K562 (cell line): Measurements from ENCODE around the gene SPRTN. TPM values are rescaled to one million over a fixed set of nuclear protein-coding genes. Genes with fewer than 3 reads are reported as not detected.

Experiments used
- CBX3 ChIP-seq, 2 experiments: IDR thresholded peaks; 1 replicate in 1 of 2; 2 replicates in 1 of 2; pipeline ENCODE4 v1.6.1; 2012; ENCODE audit warnings: inconsistent platforms in 2 of 2, low read length in 2 of 2, borderline replicate concordance in 1 of 2, control low read depth in 1 of 2
- DACH1 ChIP-seq: fragments of 450-650 bp; IDR thresholded peaks from 2 replicates; pipeline ENCODE4 v1.6.1; 2018; ENCODE audit not compliant: partially characterized antibody
- ESRRB ChIP-seq: fragments of 250-450 bp; sonication (Bioruptor Pico); IDR thresholded peaks from 2 replicates; pipeline ENCODE4 v1.5.0; 2020; ENCODE audit warnings: mild to moderate bottlenecking, moderate library complexity, borderline replicate concordance
- ETS2 ChIP-seq: IDR thresholded peaks from 2 replicates; pipeline ENCODE4 v1.6.1; 2016; ENCODE audit warnings: borderline replicate concordance, missing genetic modification characterization, mild to moderate bottlenecking, moderate library complexity, missing compliant biosample characterization; ENCODE audit not compliant: poor library complexity, severe bottlenecking
- ETV1 ChIP-seq: fragments of 450-650 bp; conservative IDR thresholded peaks from 2 replicates; pipeline ENCODE4 v1.6.1; 2016; ENCODE audit warnings: missing genetic modification characterization, control low read depth, low read depth, missing compliant biosample characterization
- FOXK2 ChIP-seq, 2 experiments: fragments of 450-650 bp; IDR thresholded peaks in 1 of 2; conservative IDR thresholded peaks in 1 of 2; 2 replicates each; pipeline ENCODE4 v1.6.1; 2016; ENCODE audit warnings: low read depth in 2 of 2, mild to moderate bottlenecking in 1 of 2
- GATA2 ChIP-seq: sonication (generic); formaldehyde crosslinking; IDR thresholded peaks from 2 replicates; pipeline ENCODE4 v1.4.0; 2020; ENCODE audit warnings: mild to moderate bottlenecking, missing genetic modification reagents
- GTF2E2 ChIP-seq: fragments of 200-800 bp; sonication (Bioruptor generic); IDR thresholded peaks from 2 replicates; pipeline ENCODE4 v1.6.1; 2016; ENCODE audit warnings: missing genetic modification characterization, missing compliant biosample characterization
- GTF2F1 ChIP-seq: IDR thresholded peaks from 2 replicates; pipeline ENCODE4 v1.6.1; 2011; ENCODE audit warnings: low read depth, low read length, improper control_type of control experiment
- HDAC6 ChIP-seq: IDR thresholded peaks from 2 replicates; pipeline ENCODE4 v1.6.1; 2012; ENCODE audit warnings: low read depth, mild to moderate bottlenecking, control low read depth, inconsistent platforms, low read length, moderate library complexity
- HMGN3 ChIP-seq: IDR thresholded peaks from 2 replicates; pipeline ENCODE4 v1.6.1; 2011; ENCODE audit warnings: borderline replicate concordance, low read depth, mild to moderate bottlenecking, mixed read lengths, low read length; ENCODE audit not compliant: insufficient read length; ENCODE audit errors: extremely low read depth
- JUN ChIP-seq, 2 experiments: sonication (generic) in 1 of 2; formaldehyde crosslinking in 1 of 2; IDR thresholded peaks; 2 replicates each; pipeline versions ENCODE4 v1.6.1 to v1.8.0; 2012 to 2022; ENCODE audit warnings: borderline replicate concordance in 2 of 2, mild to moderate bottlenecking in 2 of 2, improper control_type of control experiment in 1 of 2, low read depth in 1 of 2, low read length in 1 of 2, missing genetic modification reagents in 1 of 2
- KDM1A ChIP-seq, 2 experiments: fragments of 450-650 bp; IDR thresholded peaks; 2 replicates each; pipeline ENCODE4 v1.6.1; 2016; ENCODE audit warnings: mild to moderate bottlenecking in 2 of 2
- MED1 ChIP-seq: sonication (generic); formaldehyde crosslinking; IDR thresholded peaks from 2 replicates; pipeline ENCODE4 v1.8.1; 2023; ENCODE audit warnings: missing genetic modification reagents, borderline replicate concordance
- MLLT1 ChIP-seq, 2 experiments: fragments of 450-650 bp; IDR thresholded peaks; 2 replicates each; pipeline ENCODE4 v1.6.1; 2016
- NCOA1 ChIP-seq: fragments of 450-650 bp; IDR thresholded peaks from 2 replicates; pipeline ENCODE4 v1.6.1; 2016; ENCODE audit warnings: low read depth
- NR1H2 ChIP-seq: sonication (generic); formaldehyde crosslinking; IDR thresholded peaks from 2 replicates; pipeline ENCODE4 v1.4.0; 2020; ENCODE audit warnings: mild to moderate bottlenecking, missing genetic modification reagents
- RBM39 ChIP-seq: fragments of 200-400 bp; formaldehyde crosslinking; optimal IDR thresholded peaks from 2 replicates; pipeline ENCODE3; 2018; ENCODE audit warnings: low read depth, low read length
- SLC30A9 ChIP-seq: fragments of 250-450 bp; sonication (Bioruptor Pico); IDR thresholded peaks from 2 replicates; pipeline ENCODE4 v1.8.0; 2022; ENCODE audit warnings: mild to moderate bottlenecking, moderate library complexity
- SMARCC2 ChIP-seq: fragments of 450-650 bp; IDR thresholded peaks from 2 replicates; pipeline ENCODE4 v1.6.1; 2017; ENCODE audit warnings: antibody characterized with exemption, moderate library complexity, mild to moderate bottlenecking, low read depth
- SRSF3 ChIP-seq: fragments of 200-400 bp; formaldehyde crosslinking; IDR thresholded peaks from 2 replicates; pipeline ENCODE4 v1.6.1; 2016; ENCODE audit warnings: mild to moderate bottlenecking, low read length, moderate library complexity; ENCODE audit not compliant: insufficient read depth
- TAL1 ChIP-seq: fragments of 450-650 bp; IDR thresholded peaks from 2 replicates; pipeline ENCODE4 v1.6.1; 2016; ENCODE audit warnings: mild to moderate bottlenecking
- TGIF2 ChIP-seq: sonication (generic); formaldehyde crosslinking; IDR thresholded peaks from 2 replicates; pipeline ENCODE4 v1.8.1; 2022; ENCODE audit warnings: mild to moderate bottlenecking, missing genetic modification reagents, moderate library complexity
- ZBTB26 ChIP-seq: fragments of 450-650 bp; formaldehyde crosslinking; IDR thresholded peaks from 2 replicates; pipeline ENCODE4 v1.4.0; 2022; ENCODE audit warnings: missing genetic modification characterization
- ZKSCAN8 ChIP-seq: fragments of 200-800 bp; sonication (Bioruptor generic); IDR thresholded peaks from 2 replicates; pipeline ENCODE4 v1.6.1; 2016; ENCODE audit warnings: missing genetic modification characterization, missing compliant biosample characterization
- ZNF311 ChIP-seq: fragments of 250-450 bp; sonication (Bioruptor Pico); IDR thresholded peaks from 2 replicates; pipeline ENCODE4 v1.4.0; 2020; ENCODE audit warnings: mild to moderate bottlenecking, moderate library complexity
- ZNF766 ChIP-seq: fragments of 200-800 bp; sonication (Bioruptor generic); conservative IDR thresholded peaks from 2 replicates; pipeline ENCODE4 v1.6.1; 2016; ENCODE audit warnings: missing genetic modification characterization, missing compliant biosample characterization
- polyA plus RNA-seq, 8 experiments: library from polyadenylated mRNA; depleted of rRNA in 4 of 8; stranded (reverse) in 5 of 8; unstranded in 3 of 8; fragments of >200 nt; fragmentation: Nextera tagmentation in 2 of 8; fragmentation: Illumina TruSeq in 1 of 8; extraction: Ambion mirVana in 2 of 8; extraction: Trizol in 1 of 8; gene quantifications; 2 replicates each; pipeline versions ENCODE4 v1.2.1 to v1.2.3, GENCODE V29; 2011 to 2014; ENCODE audit warnings: inconsistent platforms in 1 of 8, missing spikeins in 1 of 8
- total RNA-seq, 7 experiments: library from RNA; depleted of rRNA in 6 of 7; stranded (reverse); fragments of >200 nt in 6 of 7; fragmentation: Illumina TruSeq in 2 of 7; extraction: Trizol in 2 of 7; gene quantifications; 2 replicates each; pipeline versions ENCODE4 v1.2.1 to v1.2.3, GENCODE V29; 2011 to 2021; ENCODE audit warnings: low replicate concordance in 1 of 7

SPRTN gene
- total and polyA plus RNA-seq, 9 of the 15 experiments (the other 6 are each of a cell fraction or from before 2014, with no cell fraction given): 8.1 to 32.5 (median 21.2) TPM

- TF ChIP-seq ZNF766 (CRISPR knock-in tag) (no peak), GTF2E2 (tag) (peak; percentile 24; the same call in 1 of the 2 replicates), HMGN3 (no peak), RBM39 (no peak), CBX3 (IDR thresholded peaks at IDR 0.05; ENCODE audit: borderline replicate concordance in 1 of 2, low read length in 2 of 2) (0 out of 3 replicates have a peak, but pooled peaks of 1 of the 2 experiments have one; percentile 44), NCOA1 (no peak), JUN (IDR thresholded peaks at IDR 0.05; ENCODE audit: borderline replicate concordance, low read depth, low read length) (no peak), JUN (CRISPR knock-in tag; IDR thresholded peaks at IDR 0.05; ENCODE audit: borderline replicate concordance) (peak; percentile 91), MLLT1 (IDR thresholded peaks at IDR 0.05) (peak in 1 of 2 experiments; percentile 69; a peak in 1 of 4 replicates), DACH1 (no peak), ETV1 (tag) (no peak), FOXK2 (conservative IDR thresholded peaks at IDR 0.05 in 1 of 2, IDR thresholded peaks at IDR 0.05 in 1 of 2; ENCODE audit: low read depth in 2 of 2) (peak; percentile 82 to 93), SRSF3 (no peak), SMARCC2 (no peak), KDM1A (IDR thresholded peaks at IDR 0.05) (no peak), ZNF311 (CRISPR knock-in tag) (no peak), GATA2 (no peak), ZKSCAN8 (CRISPR knock-in tag) (no peak), ZBTB26 (no peak), ETS2 (tag) (no peak), TAL1 (no peak), TGIF2 (CRISPR knock-in tag) (no peak), ESRRB (CRISPR knock-in tag) (no peak), GTF2F1 (no peak), HDAC6 (no peak), SLC30A9 (no peak), MED1 (CRISPR knock-in tag) (no peak), NR1H2 (CRISPR knock-in tag) (no peak)
Measured at GRCh38 chr1:231337472-231338269, 422 bp upstream of the SPRTN start, which contains the start of gene EXOC8 (continued).
